EL (cell line): ENCODE results near the gene PI4KA.
"Not testable (repeated sequence)": the region's sequence is repeated elsewhere in the genome, so short reads cannot be mapped to it uniquely, and the experiment has no call there.

Experiments
- DNase-seq: peaks from one replicate; pipeline ENCODE4 v3.0.0-alpha.2; 2016

Gene PI4KA

DNA sequence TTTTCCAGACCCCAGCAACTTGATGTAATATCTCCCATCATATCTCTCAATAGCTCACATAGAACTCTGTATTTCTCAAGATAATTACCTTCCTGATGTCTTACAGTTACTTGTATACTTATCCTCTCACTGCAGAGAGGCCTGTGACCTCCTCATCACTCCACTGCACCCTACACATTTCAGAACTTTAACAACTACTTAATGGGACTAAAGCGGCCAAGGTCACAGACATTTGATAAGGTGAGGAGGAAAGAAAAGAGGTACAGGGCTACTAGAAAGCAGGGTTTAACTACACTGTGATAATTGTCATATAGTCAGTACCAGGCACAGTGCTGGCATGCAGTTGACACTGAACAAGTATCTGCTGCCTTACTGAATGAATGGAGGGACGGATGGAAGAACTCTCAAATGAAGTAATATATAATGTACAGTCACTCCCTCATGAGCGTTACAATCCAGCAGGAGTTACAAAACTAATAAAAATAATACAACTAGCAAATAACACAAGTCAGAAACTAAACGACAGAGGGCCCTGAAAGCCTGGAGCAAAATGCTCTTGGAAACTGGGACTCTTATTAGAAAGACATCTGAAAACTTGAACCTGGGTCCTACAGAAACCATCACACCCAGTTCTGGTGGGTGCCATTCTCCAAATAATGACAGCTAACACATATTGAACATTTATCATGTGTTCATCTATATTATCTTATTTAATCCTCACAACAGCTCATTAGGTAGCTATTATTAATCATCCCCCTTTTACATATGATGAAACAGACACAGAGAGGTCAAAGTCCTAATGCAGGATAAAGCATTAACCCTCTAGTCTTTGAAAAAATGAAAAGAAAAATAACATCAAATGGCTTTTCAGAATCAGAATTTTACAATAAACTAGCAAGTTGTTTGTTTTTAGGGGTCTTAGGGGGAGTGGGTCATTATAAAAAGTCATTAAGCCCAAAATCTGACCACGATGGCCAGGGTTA is 14.3 kb downstream of the PI4KA start:
- no peak for DNase-seq

DNA sequence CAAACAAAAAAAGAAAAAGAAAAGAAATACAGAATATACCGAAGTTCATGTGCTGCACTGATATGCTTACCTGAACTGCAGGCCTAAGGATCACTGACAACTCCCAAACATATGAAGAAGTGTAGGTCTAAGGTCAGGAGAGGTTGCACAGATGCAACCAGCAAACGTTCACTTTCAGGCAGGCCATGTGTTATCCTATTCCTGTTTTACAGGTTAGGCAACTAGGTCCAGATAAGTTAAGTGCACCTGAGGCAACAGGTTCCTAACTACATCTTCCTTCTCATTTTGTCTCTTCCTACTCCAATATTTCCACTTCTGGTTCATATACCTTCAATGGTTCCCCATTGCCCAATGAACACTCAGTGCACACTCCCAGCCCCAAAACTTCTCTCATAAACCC is 15.1 kb downstream of the PI4KA start:
- no peak for DNase-seq

DNA sequence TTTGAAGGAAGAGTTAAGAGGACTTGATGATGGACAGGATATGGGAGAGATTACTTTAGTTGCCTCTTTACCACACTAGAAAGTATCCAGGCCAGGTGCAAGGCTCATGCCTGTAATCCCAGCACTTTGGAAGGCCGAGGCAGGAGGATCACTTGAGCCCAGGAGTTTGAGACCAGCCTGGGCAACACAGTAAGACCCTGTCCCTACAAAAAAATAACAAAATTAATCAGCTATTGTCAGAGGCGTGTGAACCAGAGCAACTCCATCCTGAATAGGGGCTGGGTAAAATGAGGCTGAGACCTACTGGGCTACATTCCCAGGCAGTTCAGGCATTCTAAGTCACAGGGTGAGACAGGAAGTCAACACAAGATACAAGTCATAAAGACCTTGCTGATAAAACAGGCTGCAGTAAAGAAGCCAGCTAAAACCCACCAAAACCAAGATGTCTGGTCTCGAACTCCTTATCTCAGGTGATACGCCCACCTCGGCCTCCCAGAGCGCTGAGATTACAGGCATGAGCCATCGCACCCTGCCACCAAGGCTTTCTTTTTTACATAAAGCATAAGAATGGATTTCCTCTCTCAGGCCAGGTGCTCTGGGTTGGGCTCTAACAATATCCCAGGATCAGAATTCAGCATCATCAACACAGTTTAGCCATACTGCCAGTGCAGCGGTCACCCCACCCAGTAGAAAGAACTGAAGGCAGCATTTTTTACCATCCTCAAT is 17.8 kb downstream of the PI4KA start:
- DNase-seq: no peak

DNA sequence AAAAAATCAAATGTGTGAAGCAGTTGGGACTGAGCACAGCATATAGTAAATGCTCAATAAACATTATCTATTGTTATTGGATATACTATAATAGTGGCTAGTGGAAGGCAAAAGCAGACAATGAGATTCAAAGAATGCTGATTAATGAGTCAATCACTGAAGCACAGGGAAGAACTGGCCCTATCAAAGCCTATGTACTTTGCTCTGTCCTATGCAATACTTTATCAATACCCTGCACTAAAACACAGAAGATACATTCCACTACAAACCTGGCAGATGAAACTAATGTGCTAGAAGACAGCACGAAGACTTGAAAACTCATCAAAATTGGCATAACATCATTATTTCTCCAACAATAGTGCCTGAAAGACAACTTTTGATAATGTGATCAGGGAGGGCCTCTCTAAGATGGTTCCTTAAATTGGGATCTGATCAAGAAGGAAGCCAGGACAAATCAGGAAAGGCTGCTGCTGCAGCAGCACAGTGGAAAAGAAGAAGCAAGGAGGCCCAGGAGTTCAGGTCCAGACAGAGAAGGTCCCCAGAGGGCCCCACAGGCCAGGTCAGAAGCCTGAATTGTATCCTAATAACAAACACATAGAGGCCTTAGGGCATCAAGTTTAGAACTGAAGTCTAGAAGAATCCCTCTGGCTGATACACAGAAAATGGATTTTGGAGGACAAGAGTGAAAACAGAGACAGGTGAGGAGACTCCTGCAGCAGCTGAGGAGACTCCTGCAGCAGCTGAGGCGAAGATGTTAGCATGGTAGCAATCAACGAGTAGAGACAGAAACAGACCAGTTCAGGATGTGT is 18.6 kb downstream of the PI4KA start:
- no peak for DNase-seq

DNA sequence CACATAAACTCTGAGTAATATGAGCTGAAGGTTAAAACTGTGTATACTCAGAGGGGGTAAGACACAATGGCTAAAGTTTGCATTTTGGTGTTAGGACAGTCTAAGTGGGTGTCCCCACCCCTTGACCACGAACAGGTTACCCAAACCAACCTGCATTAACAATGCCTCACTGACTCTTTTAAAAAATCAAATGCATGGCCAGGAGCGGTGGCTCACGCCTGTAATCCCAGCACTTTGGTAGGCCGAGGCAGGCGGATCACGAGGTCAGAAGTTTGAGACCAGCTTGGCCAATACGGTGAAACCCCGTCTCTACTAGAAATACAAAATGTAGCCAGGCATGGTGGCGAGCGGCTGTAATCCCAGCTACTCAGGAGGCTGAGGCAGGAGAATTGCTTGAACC is 19.3 kb downstream of the PI4KA start:
- DNase-seq: not testable (repeated sequence)

DNA sequence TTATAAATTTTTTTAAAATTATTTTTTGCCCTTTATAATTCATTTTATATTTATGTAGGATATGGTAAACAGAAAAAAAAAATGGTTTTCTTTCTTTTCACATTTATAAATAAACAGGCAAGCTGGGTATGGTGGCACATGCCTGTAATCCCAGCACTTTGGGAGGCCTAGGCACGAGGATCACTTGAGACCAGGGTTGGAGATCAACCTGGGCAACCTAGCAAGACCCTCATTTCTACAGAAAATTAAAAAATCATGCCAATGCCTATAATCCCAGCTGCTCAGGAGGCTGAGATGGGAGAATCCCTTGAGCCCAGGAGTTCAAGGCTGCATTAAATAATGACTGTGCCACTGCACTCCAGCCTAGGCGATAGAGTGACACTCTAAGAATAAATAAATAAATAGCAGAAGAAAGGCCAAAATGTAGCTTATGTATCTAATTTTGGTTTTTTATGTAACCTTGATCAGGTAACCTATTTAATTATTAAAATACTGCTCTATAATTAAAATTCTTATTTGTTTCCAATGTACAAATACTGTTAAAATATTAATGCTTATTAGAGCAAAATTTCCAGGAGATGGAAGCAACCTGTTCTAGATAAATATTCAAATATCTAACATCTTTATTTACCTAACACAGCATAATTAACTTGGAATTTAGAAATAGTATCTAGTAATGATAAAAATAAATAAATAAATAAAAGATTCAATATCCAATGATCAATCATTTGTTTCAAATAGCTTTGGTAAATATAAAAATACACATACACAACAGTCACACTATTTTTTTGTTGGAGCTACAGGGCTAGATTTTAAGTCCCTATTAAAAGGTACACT is 21.4 kb downstream of the PI4KA start:
- no peak for DNase-seq

DNA sequence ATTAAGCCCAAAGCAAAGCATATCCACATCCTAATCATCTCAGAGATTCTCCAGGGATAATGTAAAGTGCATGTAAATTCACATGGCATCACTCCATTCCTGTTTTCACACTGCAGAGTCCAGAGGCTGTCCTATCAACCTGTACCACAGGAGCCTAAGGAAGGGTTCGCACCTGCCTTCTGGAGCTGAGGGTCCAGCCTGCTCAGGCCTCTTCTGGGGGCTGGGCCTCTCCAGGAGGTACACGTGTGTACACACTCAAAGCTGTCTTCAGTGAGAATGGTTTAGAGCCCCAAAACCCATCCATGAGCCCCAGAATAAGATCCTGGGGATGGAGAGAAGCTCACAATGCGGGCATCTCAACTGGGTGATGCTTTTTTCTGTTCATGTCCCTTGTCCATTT is 23.9 kb downstream of the PI4KA start:
- DNase-seq: no peak

DNA sequence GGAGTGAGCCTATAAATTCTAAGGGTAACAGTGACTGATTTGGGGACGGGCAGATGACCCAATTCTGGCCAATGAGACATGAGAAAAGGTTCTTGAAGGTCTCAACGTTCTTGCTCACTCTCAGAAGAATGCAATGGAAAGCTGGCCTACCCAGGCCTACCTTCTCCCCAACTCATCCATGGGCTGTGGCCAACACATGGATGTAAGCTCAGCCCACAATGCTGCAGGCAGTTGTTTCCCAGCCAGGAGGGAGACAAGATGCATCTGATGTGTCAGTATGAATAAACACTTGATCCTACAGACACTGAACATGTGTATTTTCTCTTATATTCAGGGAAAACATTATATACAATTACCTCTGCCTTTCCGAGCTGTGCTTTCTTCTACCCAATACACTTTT is 24.4 kb downstream of the PI4KA start:
- no peak for DNase-seq

DNA sequence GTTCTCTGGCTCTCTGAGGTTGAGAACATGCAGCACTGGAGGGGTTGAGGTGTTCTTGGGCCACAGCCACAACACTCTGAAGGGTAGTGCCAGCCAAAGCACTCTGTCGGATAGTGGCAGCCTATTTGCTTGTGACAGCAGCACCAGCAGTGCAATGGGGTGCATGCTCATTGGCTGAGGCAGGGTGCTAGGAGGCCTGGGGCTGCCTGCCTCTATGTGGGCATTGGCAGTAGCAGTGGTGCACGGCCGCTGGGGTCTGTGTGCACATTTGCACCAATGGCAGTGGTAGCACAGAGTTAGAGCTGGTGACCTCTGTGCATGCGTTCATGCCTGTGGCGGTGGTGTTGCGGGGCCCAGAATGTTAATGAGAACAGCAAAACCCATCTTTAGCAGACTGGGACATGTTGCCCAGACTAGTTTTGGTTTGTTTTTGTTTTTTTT is 25.4 kb downstream of the PI4KA start:
- DNase-seq: no peak

DNA sequence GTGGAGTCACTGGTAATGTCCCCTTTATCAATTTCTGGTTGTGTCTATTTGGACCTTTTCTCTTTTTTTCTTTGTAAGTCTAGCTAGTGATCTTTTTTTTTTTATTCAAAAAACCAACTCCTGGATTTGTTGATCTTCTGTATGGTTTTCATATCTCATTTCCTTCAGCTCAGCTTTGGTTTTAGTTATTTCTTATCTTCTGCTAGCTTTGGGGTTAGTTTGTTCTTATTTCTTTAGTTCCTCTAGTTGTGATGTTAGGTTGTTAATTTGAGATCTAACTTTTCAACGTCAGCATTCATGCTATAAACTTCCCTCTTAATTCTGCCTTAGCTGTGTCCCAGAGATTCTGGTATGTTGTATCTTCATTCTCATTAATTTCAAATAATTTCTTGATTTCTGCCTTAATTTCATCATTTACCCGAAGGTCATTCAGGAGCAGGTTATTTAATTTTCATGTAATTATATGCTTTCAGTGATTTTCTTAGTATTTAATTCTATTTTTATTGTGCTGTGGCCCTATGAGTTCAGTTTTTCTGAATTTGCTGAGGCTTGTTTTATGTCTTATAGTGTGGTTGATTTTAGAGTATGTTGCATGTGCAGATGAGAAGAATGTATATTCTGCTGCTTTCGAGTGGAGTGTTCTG is 29.0 kb downstream of the PI4KA start:
- no peak for DNase-seq

DNA sequence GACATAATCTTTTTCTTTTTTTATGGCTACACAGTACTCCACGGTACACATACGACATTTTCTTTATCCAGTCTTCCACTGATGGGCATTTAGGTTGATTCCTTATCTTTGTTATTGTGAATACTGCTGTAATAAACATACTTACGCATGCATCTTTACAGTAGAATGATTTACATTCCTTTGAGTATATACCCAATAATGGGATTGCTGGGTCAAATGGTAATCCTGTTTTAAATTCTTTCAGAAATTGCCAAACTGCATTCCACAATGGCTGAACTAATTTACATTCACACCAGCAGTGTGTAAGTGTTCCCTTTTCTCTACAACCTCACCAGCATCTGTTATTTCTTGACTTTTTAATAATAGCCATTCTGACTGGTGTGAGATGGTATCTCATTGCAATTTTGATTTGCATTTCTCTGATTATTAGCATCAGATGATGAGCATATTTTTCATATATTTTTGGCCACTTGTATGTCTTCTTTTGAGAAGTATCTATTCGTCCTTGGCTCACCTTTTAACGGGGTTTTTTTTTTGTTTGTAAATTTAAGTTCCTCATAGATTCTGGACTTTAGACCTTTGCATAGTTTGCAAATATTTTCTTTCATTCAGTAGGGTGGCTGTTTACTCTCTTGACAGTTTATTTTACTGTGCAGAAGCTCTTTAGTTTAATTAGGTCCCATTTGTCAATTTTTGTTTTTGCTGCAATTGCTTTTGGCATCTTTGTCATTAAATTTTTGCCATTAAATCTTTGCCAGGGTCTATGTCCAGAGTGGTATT is 32.0 kb downstream of the PI4KA start:
- not testable (repeated sequence) for DNase-seq

DNA sequence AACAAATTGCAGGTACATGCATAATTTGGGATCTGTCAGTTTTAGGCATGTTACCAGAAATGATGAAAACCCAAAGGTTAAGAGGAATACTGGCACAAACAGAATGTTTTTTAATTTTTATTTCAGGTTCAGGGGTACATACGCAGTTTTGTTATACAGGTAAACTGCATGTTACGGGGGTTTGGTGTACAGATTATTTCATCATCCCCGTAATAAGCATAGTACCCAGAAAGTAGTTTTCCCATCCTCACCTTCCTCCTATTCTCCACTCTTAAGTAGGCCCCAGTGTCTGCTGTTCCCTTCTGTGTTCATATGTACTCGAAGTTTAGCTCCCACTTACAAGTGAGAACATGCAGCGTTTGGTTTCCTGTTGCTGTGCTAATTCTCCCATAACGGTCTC is 33.0 kb downstream of the PI4KA start:
- no peak for DNase-seq

DNA sequence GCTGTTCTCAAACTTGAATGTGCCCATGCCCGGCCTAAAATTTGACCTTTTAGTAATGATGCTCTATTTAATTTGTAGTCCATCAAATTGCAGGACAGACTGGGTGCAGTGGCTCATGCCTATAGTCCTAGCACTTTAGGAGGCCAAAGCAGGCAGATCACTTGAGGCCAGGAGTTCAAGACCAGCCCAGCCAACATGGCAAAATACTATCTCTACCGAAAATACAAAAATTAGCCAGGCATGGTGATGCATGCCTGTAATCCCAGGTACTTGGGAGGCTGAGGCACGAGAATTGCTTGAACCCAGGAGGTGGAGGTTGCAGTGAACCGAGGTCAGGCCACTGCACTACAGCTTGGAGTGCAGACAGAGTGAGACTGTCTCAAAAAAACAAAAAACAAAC is 33.4 kb downstream of the PI4KA start:
- DNase-seq: not testable (repeated sequence)

DNA sequence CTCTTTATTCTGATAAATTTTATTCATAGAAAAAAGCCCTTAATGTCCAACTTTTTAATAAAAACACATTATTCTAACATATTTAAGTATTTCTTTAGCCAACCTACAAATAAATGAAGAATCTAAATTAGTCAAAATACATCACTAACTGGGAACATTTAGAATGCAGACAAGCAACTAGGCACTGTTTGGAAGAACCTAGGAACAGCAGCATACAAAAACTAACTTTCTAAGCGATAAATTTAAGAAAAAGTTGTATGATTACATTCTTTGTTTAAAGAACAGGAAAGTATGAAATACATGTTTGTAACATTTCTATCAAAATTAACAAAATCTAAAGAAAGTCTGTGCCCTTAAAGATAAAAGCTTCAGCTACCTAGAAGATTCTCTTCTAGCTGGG is 35.3 kb downstream of the PI4KA start:
- no peak for DNase-seq

DNA sequence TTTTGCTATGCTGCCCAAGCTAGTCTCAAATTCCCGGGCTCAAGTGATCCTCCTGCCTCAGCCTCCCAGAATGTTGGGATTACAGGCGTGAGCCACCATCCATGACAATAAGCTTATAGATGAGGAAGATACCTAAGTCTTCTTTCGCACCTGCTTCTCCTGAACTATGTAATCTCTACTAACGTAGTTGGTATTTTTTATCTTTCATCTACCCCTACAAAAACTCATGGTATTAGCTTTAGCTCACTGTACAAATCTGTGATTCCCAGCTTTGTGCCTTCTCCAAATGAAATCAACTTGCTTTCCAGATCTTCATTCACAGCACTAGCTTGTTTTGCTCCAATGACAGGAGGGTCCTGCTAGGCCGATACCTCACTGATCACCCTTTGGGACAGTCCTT is 36.4 kb downstream of the PI4KA start:
- no peak for DNase-seq

DNA sequence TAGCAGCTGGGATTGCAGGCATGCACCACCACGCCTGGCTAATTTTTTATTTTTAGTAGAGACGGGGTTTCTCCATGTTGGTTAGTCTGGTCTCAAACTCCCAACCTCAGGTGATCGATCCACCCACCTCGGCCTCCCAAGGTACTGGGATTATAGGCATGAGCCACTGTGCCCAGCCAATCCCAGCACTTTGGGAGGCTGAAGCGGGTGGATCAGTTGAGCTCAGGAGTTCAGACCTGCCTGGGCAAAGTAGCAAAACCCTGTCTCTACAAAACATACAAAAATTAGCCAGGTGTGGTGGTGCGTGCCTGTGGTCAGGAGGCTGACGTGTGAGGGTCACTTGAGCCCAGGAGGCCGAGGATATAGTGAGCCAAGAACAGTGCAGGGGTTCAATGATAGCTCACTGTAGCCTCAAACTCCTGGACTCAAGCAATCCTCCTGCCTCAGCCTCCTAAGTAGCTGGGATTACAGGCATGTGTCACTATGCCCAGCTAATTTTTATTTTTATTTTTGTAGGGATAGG is 36.8 kb downstream of the PI4KA start:
- DNase-seq: not testable (repeated sequence)

DNA sequence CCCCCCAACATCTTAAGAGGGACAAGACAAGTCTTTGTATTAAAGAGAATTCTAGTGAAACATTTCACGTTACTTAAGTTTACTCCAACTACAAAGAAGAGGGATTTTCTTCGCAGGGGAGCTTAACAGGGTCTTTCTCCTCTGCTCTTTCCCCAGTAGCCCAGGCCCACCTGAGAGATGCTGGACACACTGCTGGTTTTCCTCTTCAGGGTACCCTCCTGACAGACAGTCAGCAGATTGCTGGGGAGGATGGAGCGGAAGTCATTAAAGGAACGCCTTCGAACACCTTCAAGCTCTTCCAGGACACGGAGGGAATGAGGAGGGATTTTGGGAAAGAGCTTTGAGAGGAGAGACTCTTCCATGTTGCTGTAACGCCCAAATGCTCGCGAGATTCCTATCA is 39.1 kb downstream of the PI4KA start:
- no peak for DNase-seq

DNA sequence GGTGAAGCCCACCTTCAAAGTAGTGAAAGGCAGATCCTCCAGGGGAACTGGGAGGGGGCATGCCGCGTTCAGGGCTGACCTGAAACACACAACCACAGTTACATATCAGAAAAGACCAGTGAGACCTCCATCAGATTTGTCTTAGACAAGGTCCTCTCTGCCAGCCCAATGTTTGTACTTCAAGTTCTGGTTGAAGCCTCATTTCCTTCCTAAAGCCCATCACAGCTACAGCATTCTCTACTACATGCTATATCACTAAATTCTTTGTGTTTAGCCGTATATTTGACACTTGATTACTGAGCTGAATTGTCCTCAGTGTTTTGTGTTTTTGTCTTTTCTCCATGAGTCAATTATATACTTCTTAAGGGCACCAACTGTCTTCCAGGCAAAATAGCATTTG is 40.1 kb downstream of the PI4KA start:
- DNase-seq: no peak

DNA sequence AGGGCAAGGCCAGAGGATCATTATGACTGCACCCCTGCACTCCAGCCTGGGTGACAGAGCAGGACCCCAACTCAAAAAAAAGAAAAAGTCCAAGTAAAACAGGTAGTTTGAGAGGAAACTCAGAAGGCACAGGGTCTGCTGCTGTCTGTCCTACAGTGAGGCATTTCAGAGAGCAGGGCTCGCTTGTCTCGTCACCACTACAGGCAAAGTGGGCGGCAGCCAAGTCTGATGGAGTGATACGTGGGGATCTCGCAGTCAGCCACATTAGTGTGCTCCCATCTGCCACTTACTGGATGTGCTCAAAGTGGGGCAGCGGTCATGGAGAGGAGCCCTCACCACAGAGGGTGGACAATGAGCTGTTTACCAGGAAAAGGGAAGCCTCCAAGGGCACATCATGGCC is 42.1 kb downstream of the PI4KA start:
- no peak for DNase-seq

DNA sequence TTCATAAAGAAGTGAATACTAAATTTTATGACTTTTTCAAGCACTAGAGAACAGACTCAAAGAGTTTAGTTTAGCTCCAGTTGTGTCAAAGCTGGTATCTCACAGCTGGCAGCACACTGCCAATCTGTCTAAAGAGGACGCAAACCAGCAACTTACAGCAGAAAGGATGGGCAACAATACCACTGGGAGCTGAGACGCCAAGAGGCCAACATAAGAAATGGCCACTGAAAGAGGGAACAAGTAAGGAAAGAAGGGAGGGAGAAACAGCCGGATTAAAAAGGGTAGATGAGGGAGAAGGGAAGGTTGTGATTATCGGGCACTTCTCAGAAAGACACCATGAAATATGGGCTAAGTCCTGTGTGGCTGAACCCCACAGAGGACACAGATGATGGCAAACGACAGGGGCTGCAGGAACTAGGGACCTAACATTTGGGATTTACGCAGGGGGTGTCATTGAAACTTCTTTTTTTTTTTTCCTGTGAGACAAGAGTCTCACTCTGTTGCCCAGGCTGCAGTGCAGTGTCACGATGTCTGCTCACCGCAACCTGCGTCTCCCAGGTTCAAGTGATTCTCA is 43.0 kb downstream of the PI4KA start:
- DNase-seq: no peak
